CD4-positive, alpha-beta memory T cell (primary cell): Measurements from ENCODE around the gene SPIRE2. TPM values are rescaled to one million over a fixed set of nuclear protein-coding genes. Genes with fewer than 3 reads are reported as not detected.
"Not testable (repeated sequence)": the region's sequence is repeated elsewhere in the genome, so short reads cannot be mapped to it uniquely, and the experiment has no call there.

Experiments used
- CTCF ChIA-PET: fragments of 350-600 bp; sonication (Branson Sonifier 250); formaldehyde crosslinking; loops from one replicate; lab custom pipeline; 2021; ENCODE audit warnings: inconsistent platforms; ENCODE audit not compliant: partially characterized antibody; lab: Charles Lee
- POLR2A ChIA-PET: fragments of 350-600 bp; sonication (Branson Sonifier 250); formaldehyde crosslinking; loops from one replicate; lab custom pipeline; 2021; ENCODE audit not compliant: partially characterized antibody; lab: Charles Lee
- DNase-seq, 5 donors: peaks; one replicate each; pipeline versions ENCODE4 v3.0.0 to v3.0.0-alpha.2; 2020 to 2022; ENCODE audit warnings: mixed read lengths in 1 of 5
- H3K27ac ChIP-seq: one replicate; pipeline ENCODE4 v1.7.0; 2013; ENCODE audit warnings: low read depth, low read length
- H3K27me3 ChIP-seq: 2 replicates; pipeline ENCODE4 v1.7.0; 2013; ENCODE audit warnings: mild to moderate bottlenecking, low read length, moderate library complexity; ENCODE audit not compliant: insufficient read depth
- H3K36me3 ChIP-seq: 2 replicates; pipeline ENCODE4 v1.7.0; 2013; ENCODE audit warnings: mild to moderate bottlenecking, low read length, moderate library complexity; ENCODE audit not compliant: insufficient read depth
- H3K4me1 ChIP-seq: 2 replicates; pipeline ENCODE4 v1.7.0; 2013; ENCODE audit warnings: mild to moderate bottlenecking, low read length, moderate library complexity; ENCODE audit not compliant: insufficient read depth
- H3K4me3 ChIP-seq, 2 donors: one replicate each; pipeline ENCODE4 v1.7.0; 2013; ENCODE audit warnings: low read length in 2 of 2, mild to moderate bottlenecking in 1 of 2
- H3K9me3 ChIP-seq, 2 donors: one replicate each; pipeline ENCODE4 v1.7.0; 2013; ENCODE audit warnings: low read length in 2 of 2, control low read depth in 1 of 2; ENCODE audit not compliant: control insufficient read depth in 1 of 2
- H3K27ac Mint-ChIP-seq, 7 donors: one replicate each; pipeline ENCODE4 v1.8.0; 2020 to 2021; ENCODE audit warnings: mixed read lengths in 7 of 7, mild to moderate bottlenecking in 6 of 7, inconsistent platforms in 3 of 7, moderate library complexity in 3 of 7
- H3K27me3 Mint-ChIP-seq, 2 donors: one replicate each; pipeline ENCODE4 v1.8.0; 2020 to 2021; ENCODE audit warnings: mixed read lengths in 2 of 2
- H3K36me3 Mint-ChIP-seq, 2 donors: one replicate each; pipeline ENCODE4 v1.8.0; 2020 to 2021; ENCODE audit warnings: mixed read lengths in 2 of 2, inconsistent platforms in 1 of 2, mild to moderate bottlenecking in 1 of 2
- H3K4me1 Mint-ChIP-seq, 4 donors: one replicate each; pipeline ENCODE4 v1.8.0; 2020 to 2021; ENCODE audit warnings: mixed read lengths in 4 of 4, mild to moderate bottlenecking in 1 of 4
- H3K4me3 Mint-ChIP-seq, 8 donors: one replicate each; pipeline ENCODE4 v1.8.0; 2020 to 2021; ENCODE audit warnings: mixed read lengths in 8 of 8, mild to moderate bottlenecking in 7 of 8, moderate library complexity in 6 of 8, inconsistent platforms in 3 of 8
- H3K9me3 Mint-ChIP-seq, 8 donors: one replicate each; pipeline ENCODE4 v1.8.0; 2020 to 2021; ENCODE audit warnings: mixed read lengths in 8 of 8, mild to moderate bottlenecking in 5 of 8, inconsistent platforms in 3 of 8, moderate library complexity in 1 of 8
- intact Hi-C: fragments of 100-400 bp; cut with micrococcal nuclease; formaldehyde crosslinking; loops from one replicate; pipeline ENCODE4 v1.15.1; 2023
- polyA plus RNA-seq, 2 donors: library from polyadenylated mRNA; unstranded; fragments of 300-500 nt; fragmentation: Illumina TruSeq; gene quantifications; one replicate each; pipeline ENCODE4 v1.2.3, GENCODE V29; 2021
- total RNA-seq, 2 experiments: library from RNA; stranded (reverse); gene quantifications; one replicate each; pipeline ENCODE4 v1.2.3, GENCODE V29; 2021

SPIRE2 gene
- total and polyA plus RNA-seq, 4 experiments from 2014 or later: 0.71 to 3.3 (median 3.0) TPM; not detected in 1

GRCh38 chr16:89828870-89829629 lies 775 bp downstream of the SPIRE2 start:
- H3K36me3 Mint-ChIP-seq: no peaks in the 10 kb centered on the region
- peak overlapping the region in 7 of 8 donors; percentile 24 to 75 (median 62) for H3K4me3 Mint-ChIP-seq
- H3K36me3 ChIP-seq: no peaks in the 10 kb centered on the region
- no peaks in the 10 kb centered on the region for H3K9me3 ChIP-seq
- CTCF ChIA-PET: interaction anchor here (1.2 to 1.8 kb wide), 2 partner anchors 32 to 129 kb away, joined by 3 to 6 read pairs; no protein-coding TSS in a partner anchor
- DNase-seq: no peak
- peaks cover 2 to 13% (median 6%) of the 10 kb centered on the region in 4 donors for H3K4me1 Mint-ChIP-seq
- peaks cover 15 to 17% of the 10 kb centered on the region in 2 donors for H3K27me3 Mint-ChIP-seq
- POLR2A ChIA-PET: interaction anchor here (0.9 to 2.6 kb wide), 4 partner anchors 9 to 97 kb away, joined by 3 to 12 read pairs (median 6); partner anchors contain the start of gene FANCA
- H3K27ac ChIP-seq: no peak overlapping the region
- peaks cover 15% of the 10 kb centered on the region for H3K27me3 ChIP-seq
- H3K4me3 ChIP-seq: no peak overlapping the region
- intact Hi-C loops: loop anchor here (1.0 kb wide), 1 partner anchor 13 kb away; the partner anchor contains the start of gene FANCA
- H3K4me1 ChIP-seq: peaks cover 8% of the 10 kb centered on the region
- peak overlapping the region in 3 of 7 donors; percentile 30 to 79 (median 52) for H3K27ac Mint-ChIP-seq
- H3K9me3 Mint-ChIP-seq: no peaks in the 10 kb centered on the region

GRCh38 chr16:89829630-89830437 lies 1.6 kb downstream of the SPIRE2 start:
- H3K36me3 Mint-ChIP-seq: no peaks in the 10 kb centered on the region
- DNase-seq: no peak
- Histone ChIP-seq H3K27me3 (peaks cover 15% of the 10 kb centered on the region), H3K4me3 (no peak overlapping the region), H3K4me1 (peaks cover 8% of the 10 kb centered on the region), H3K27ac (no peak overlapping the region), H3K36me3 (no peaks in the 10 kb centered on the region), H3K9me3 (no peaks in the 10 kb centered on the region)
- ChIA-PET CTCF (interaction anchor here (1.2 to 1.8 kb wide), 2 partner anchors 31 to 130 kb away, joined by 3 to 6 read pairs; no protein-coding TSS in a partner anchor), POLR2A (interaction anchor here (2.2 to 2.6 kb wide), 2 partner anchors 8 to 12 kb away, joined by 8 to 12 read pairs; partner anchors contain the start of gene FANCA)
- peaks cover 2 to 13% (median 6%) of the 10 kb centered on the region in 4 donors for H3K4me1 Mint-ChIP-seq
- H3K27me3 Mint-ChIP-seq: peaks cover 15 to 17% of the 10 kb centered on the region in 2 donors
- H3K27ac Mint-ChIP-seq: no peak overlapping the region
- intact Hi-C loops: no loop called here
- H3K4me3 Mint-ChIP-seq: peak overlapping the region in 3 of 8 donors; percentile 17 to 41 (median 21)
- H3K9me3 Mint-ChIP-seq: peaks cover 0 to under 1% (median 0%) of the 10 kb centered on the region in 8 donors

- Histone ChIP-seq H3K27ac (no peak overlapping the region), H3K4me3 (no peak overlapping the region), H3K4me1 (peaks cover 8% of the 10 kb centered on the region), H3K36me3 (no peaks in the 10 kb centered on the region), H3K27me3 (peaks cover 15% of the 10 kb centered on the region), H3K9me3 (no peaks in the 10 kb centered on the region)
- DNase-seq: no peak
- peak overlapping the region in 1 of 7 donors; percentile 87 for H3K27ac Mint-ChIP-seq
- no peaks in the 10 kb centered on the region for H3K36me3 Mint-ChIP-seq
- peaks cover 2 to 16% (median 6%) of the 10 kb centered on the region in 4 donors for H3K4me1 Mint-ChIP-seq
- ChIA-PET POLR2A (no interaction called here), CTCF (no interaction called here)
- H3K4me3 Mint-ChIP-seq: no peak overlapping the region
- intact Hi-C loops: no loop called here
- H3K27me3 Mint-ChIP-seq: peaks cover 15 to 17% of the 10 kb centered on the region in 2 donors
- H3K9me3 Mint-ChIP-seq: peaks cover 0 to 3% (median 0%) of the 10 kb centered on the region in 8 donors
These were observed 3.6 kb downstream of the SPIRE2 start for GRCh38 chr16:89831810-89832328.

DNA sequence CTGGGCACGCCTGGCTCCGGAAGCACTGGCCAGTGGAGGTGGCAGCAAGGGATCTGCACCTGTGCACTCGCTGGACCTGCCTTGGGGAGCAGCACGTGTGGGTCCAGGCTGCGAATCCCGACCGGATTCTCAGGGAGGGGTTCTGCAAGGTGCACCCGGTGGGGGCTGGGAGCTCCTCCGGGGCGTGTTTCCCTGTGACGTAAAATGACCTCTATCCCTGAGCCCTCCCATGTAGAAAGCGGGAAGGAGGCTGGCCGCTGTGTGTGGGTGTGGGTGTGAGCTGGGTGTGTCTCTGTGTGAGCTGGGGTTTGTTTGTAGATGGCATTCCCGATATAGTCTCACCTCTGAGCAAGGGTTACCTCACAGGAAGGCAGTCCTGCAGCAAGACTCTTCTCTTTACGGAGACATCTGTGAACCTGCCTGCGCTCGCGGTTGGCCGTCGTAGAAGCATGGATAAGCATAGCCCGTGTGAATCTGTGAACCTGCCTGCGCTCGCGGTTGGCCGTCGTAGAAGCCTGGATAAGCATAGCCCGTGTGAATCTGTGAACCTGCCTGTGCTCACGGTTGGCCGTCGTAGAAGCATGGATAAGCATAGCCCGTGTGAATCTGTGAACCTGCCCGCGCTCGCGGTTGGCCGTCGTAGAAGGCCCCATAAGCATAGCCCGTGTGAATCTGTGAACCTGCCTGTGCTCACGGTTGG lies 5.5 kb downstream of the SPIRE2 start:
- not testable (repeated sequence) for H3K27ac ChIP-seq

DNA sequence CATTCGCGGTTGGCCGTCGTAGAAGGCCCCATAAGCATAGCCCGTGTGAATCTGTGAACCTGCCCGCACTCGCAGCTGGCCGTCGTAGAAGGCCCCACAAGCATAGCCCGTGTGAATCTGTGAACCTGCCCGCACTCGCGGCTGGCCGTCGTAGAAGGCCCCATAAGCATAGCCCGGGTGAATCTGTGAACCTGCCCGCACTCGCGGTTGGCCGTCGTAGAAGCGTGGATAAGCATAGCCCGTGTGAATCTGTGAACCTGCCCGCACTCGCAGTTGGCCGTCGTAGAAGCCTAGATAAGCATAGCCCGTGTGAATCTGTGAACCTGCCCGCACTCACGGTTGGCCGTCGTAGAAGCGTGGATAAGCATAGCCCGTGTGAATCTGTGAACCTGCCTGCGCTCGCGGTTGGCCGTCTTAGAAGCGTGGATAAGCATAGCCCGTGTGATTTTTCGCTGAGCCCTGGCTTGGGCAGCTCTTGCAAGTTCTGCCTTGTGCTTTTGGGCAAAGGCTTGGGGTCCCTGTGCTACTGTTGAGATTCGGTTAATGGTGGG lies 6.6 kb downstream of the SPIRE2 start:
- CTCF ChIA-PET, DNase-seq, intact Hi-C loops, H3K27ac Mint-ChIP-seq, H3K4me3 Mint-ChIP-seq, H3K4me3 ChIP-seq, H3K27ac ChIP-seq, H3K27me3 ChIP-seq, H3K9me3 Mint-ChIP-seq, H3K36me3 ChIP-seq, H3K9me3 ChIP-seq, POLR2A ChIA-PET, H3K36me3 Mint-ChIP-seq: not testable (repeated sequence)
- H3K4me1 ChIP-seq: peaks cover 19% of the 10 kb centered on the region
- Mint-ChIP-seq H3K4me1 (peaks cover 6 to 24% (median 15%) of the 10 kb centered on the region in 4 donors), H3K27me3 (peaks cover 11 to 12% of the 10 kb centered on the region in 2 donors)

More for the DNA sequence above, 5.5 kb downstream of the SPIRE2 start:
- H3K36me3 ChIP-seq, H3K4me3 Mint-ChIP-seq, H3K4me3 ChIP-seq, intact Hi-C loops, DNase-seq, POLR2A ChIA-PET, H3K36me3 Mint-ChIP-seq, H3K9me3 Mint-ChIP-seq, H3K9me3 ChIP-seq, CTCF ChIA-PET, H3K27ac Mint-ChIP-seq: not testable (repeated sequence)
- Histone ChIP-seq H3K27me3 (peaks cover 11% of the 10 kb centered on the region), H3K4me1 (peaks cover 22% of the 10 kb centered on the region)
- H3K4me1 Mint-ChIP-seq: peaks cover 6 to 28% (median 14%) of the 10 kb centered on the region in 4 donors
- peaks cover 14 to 15% of the 10 kb centered on the region in 2 donors for H3K27me3 Mint-ChIP-seq

DNA sequence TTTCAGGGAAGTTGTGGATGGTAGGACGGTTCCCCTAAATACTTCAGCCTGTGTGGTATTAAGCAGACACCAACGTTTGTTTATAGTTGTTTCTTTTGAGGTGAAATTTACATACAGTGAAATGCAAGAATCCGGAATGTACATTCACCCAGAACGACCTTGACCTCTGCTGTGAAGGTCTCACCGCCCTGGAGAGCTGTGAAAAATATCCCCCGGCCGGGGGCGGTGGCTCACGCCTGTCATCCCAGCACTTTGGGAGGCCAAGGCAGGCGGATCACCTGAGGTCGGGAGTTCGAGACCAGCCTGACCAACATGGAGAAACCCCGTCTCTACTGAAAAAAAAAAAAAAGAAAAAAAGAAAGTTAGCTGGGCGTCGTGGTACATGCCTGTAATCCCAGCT lies 8.2 kb downstream of the SPIRE2 start:
- Mint-ChIP-seq H3K27ac (peak overlapping the region in 1 of 7 donors; percentile 65), H3K4me1 (peaks cover 6 to 23% (median 14%) of the 10 kb centered on the region in 4 donors), H3K4me3 (peak overlapping the region in 2 of 8 donors; percentile 1 to 36)
- H3K36me3 ChIP-seq, DNase-seq, H3K36me3 Mint-ChIP-seq, H3K9me3 ChIP-seq, H3K27ac ChIP-seq, intact Hi-C loops, H3K4me3 ChIP-seq, H3K27me3 Mint-ChIP-seq, H3K27me3 ChIP-seq, H3K9me3 Mint-ChIP-seq, CTCF ChIA-PET: not testable (repeated sequence)
- POLR2A ChIA-PET: interaction anchor here (1.7 to 2.9 kb wide), 2 partner anchors 37 to 98 kb away, joined by 3 to 11 read pairs; partner anchors contain the start of gene TCF25
- H3K4me1 ChIP-seq: peaks cover 19% of the 10 kb centered on the region
